ENCODE results near the gene DPP9. TPM values are rescaled to one million over a fixed set of nuclear protein-coding genes. Genes with fewer than 3 reads are reported as not detected.

DPP9 gene
- total and polyA plus RNA-seq, 2 of the 4 experiments (the other 2 are of a cell fraction), result 12.4 to 33.0 TPM

DNA sequence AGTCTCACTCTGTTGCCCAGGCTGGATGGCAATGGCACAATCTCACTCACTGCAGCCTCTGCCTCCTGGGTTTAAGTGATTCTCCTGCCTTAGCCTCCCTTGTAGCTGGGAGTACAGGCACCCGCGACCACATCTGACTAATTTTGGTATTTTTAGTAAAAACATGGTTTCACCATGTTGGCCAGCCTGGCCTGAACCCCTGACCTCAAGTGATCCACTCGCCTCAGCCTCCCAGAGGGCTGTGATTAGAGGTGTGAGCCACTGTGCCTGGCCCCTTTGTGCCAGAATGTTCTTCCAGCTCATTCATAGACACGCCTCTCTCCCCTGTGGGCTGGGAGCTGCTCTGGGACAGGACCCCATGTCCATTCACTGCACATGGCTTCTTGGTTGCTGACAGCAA lies 62.6 kb downstream of the DPP9 start:
- Histone ChIP-seq H3K36me3 (ENCODE audit: control insufficient read depth, insufficient read depth, low read length) (peaks cover 68% of the 10 kb centered on the region), H3K27me3 (ENCODE audit: control insufficient read depth, insufficient read depth, low read length) (no peaks in the 10 kb centered on the region), H4K5ac (ENCODE audit: low read depth, low read length) (no peak overlapping the region), H4K91ac (ENCODE audit: insufficient read depth, low read depth, low read length) (no peak overlapping the region), H4K20me1 (ENCODE audit: insufficient read depth, low read length) (peaks cover 46% of the 10 kb centered on the region), H2BK5ac (ENCODE audit: low read depth, low read length, poor library complexity, severe bottlenecking) (no peak overlapping the region), H3K23ac (ENCODE audit: low read depth, low read length) (no peak overlapping the region), H3K56ac (ENCODE audit: extremely low read depth, insufficient read depth, low read length) (no peak overlapping the region), H3K18ac (ENCODE audit: low read depth, low read length) (no peak overlapping the region), H2AFZ (replicated peaks; ENCODE audit: low read length, poor library complexity) (no peak overlapping the region), H3K14ac (replicated peaks; ENCODE audit: low read depth, low read length) (no peak overlapping the region), H2BK15ac (ENCODE audit: low read depth, low read length) (no peak overlapping the region), H3K4me2 (ENCODE audit: low read depth, low read length) (no peak overlapping the region), H3K9ac (ENCODE audit: low read depth, low read length) (no peak overlapping the region), H3K79me1 (ENCODE audit: low read depth in 1 of 2, low read length in 2 of 2) (peaks cover 13 to 60% of the 10 kb centered on the region in 2 experiments; a peak in 3 of 4 replicates), H3K4me1 (ENCODE audit: control insufficient read depth, insufficient read depth, low read length) (no peaks in the 10 kb centered on the region), H2BK20ac (ENCODE audit: low read depth, low read length) (no peak overlapping the region), H3K27ac (ENCODE audit: insufficient read depth, low read length) (no peak overlapping the region), H2BK120ac (ENCODE audit: low read depth, low read length) (no peak overlapping the region), H3K9me3 (ENCODE audit: control insufficient read depth, insufficient read depth, low read length) (no peaks in the 10 kb centered on the region; the same call in 1 of the 2 replicates), H3K9me1 (ENCODE audit: insufficient read depth, low read length) (no peaks in the 10 kb centered on the region), H2AK9ac (replicated peaks; ENCODE audit: low read depth, low read length, poor library complexity) (no peak overlapping the region), H2AK5ac (ENCODE audit: low read depth, low read length) (no peak overlapping the region), H3K4ac (ENCODE audit: low read depth, low read length) (no peak overlapping the region), H3K4me3 (ENCODE audit: insufficient read depth, low read depth, low read length) (no peak overlapping the region), H4K8ac (ENCODE audit: low read depth in 2 of 2, low read length in 2 of 2) (no peak overlapping the region)
- CTCF ChIA-PET, result no interaction called here
- TF ChIP-seq NFE2L2 (IDR thresholded peaks at IDR 0.05; ENCODE audit: low read depth, low read length) (no peak), MAFK (IDR thresholded peaks at IDR 0.05; ENCODE audit: low read depth, low read length) (no peak), USF2 (IDR thresholded peaks at IDR 0.05; ENCODE audit: low read depth, low read length) (no peak), MAZ (IDR thresholded peaks at IDR 0.05; ENCODE audit: borderline replicate concordance, low read depth, low read length) (no peak), BHLHE40 (IDR thresholded peaks at IDR 0.05; ENCODE audit: low read depth, low read length) (no peak), SMC3 (IDR thresholded peaks at IDR 0.05; ENCODE audit: low read depth, low read length) (no peak), MXI1 (IDR thresholded peaks at IDR 0.05; ENCODE audit: borderline replicate concordance, low read depth, low read length) (no peak), RFX5 (IDR thresholded peaks at IDR 0.05; ENCODE audit: low read depth, low read length) (no peak), CEBPB (IDR thresholded peaks at IDR 0.05; ENCODE audit: low read depth, low read length) (no peak), POLR2A (IDR thresholded peaks at IDR 0.05; ENCODE audit: low read depth, low read length) (no peak), CTCF (conservative IDR thresholded peaks at IDR 0.05; ENCODE audit: low read depth, low read length) (no peak), RCOR1 (IDR thresholded peaks at IDR 0.05; ENCODE audit: insufficient replicate concordance, low read length) (no peak)
- TF ChIP-seq, protein P1, sequence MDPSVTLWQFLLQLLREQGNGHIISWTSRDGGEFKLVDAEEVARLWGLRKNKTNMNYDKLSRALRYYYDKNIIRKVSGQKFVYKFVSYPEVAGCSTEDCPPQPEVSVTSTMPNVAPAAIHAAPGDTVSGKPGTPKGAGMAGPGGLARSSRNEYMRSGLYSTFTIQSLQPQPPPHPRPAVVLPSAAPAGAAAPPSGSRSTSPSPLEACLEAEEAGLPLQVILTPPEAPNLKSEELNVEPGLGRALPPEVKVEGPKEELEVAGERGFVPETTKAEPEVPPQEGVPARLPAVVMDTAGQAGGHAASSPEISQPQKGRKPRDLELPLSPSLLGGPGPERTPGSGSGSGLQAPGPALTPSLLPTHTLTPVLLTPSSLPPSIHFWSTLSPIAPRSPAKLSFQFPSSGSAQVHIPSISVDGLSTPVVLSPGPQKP (IDR thresholded peaks at IDR 0.05; ENCODE audit: borderline replicate concordance, low read depth, low read length), result no peak
- intact Hi-C loops (cut with micrococcal nuclease) (no loop called here), in situ Hi-C loops (cut with MboI; ENCODE audit: low sequenced_read_pairs) (no loop called here), dilution Hi-C loops (cut with HindIII; ENCODE audit: low sequenced_read_pairs, unreplicated experiment) (no loop called here)
- WGBS, 2 experiments (ENCODE audit: extremely low coverage in 2 of 2, insufficient read length in 1 of 2), result 83% methylated on average over 1 of the region's 4 CpGs; no CpG with 5 or more reads in 1 of the 2 experiments
- no TSS peak for BruUV-seq (replicated peaks)
- DNase-seq (peak; percentile 9), ATAC-seq (ENCODE audit: low read depth) (no peak)
- POLR2A ChIA-PET (ENCODE audit: unreplicated experiment), result no interaction called here

Data from IMR-90 (cell line).